NB4 (cell line): Measurements from ENCODE around the gene ADH1C.

ENCODE experiments used
- DNase-seq: peaks from one replicate; pipeline ENCODE4 v3.0.0; 2010; ENCODE audit warnings: low read depth
- H3K4me3 ChIP-seq: one replicate; pipeline ENCODE4 v1.5.1; 2011; ENCODE audit warnings: mild to moderate bottlenecking, low read depth, low read length, moderate library complexity
- CTCF ChIP-seq: IDR thresholded peaks from one replicate; pipeline ENCODE4 v1.5.1; 2012; ENCODE audit warnings: low read depth, low read length
- MAX ChIP-seq: IDR thresholded peaks from 2 replicates; pipeline ENCODE4 v1.6.1; 2011; ENCODE audit warnings: low read depth, low read length
- MYC ChIP-seq: IDR thresholded peaks from 2 replicates; pipeline ENCODE4 v1.6.1; 2011; ENCODE audit warnings: low read depth, low read length
- POLR2A ChIP-seq: IDR thresholded peaks from 2 replicates; pipeline ENCODE4 v1.6.1; 2011; ENCODE audit warnings: mild to moderate bottlenecking; ENCODE audit not compliant: insufficient read length; ENCODE audit errors: extremely low read depth

The ADH1C gene

GRCh38 chr4:99336553-99336952 lies 16.0 kb downstream of the ADH1C start:
- DNase-seq = no peak
- TF ChIP-seq POLR2A (no peak), CTCF (no peak), MYC (no peak), MAX (no peak)
- no peak overlapping the region for H3K4me3 ChIP-seq

- DNase-seq = no peak
- no peak overlapping the region for H3K4me3 ChIP-seq
- TF ChIP-seq MAX = no peak
Observed at GRCh38 chr4:99334880-99335279, 17.7 kb downstream of the ADH1C start.

- DNase-seq = no peak
- TF ChIP-seq MYC (no peak), MAX (no peak), POLR2A (no peak), CTCF (no peak)
Observed at GRCh38 chr4:99330648-99331047, 21.9 kb downstream of the ADH1C start.

GRCh38 chr4:99329876-99330275 lies 22.7 kb downstream of the ADH1C start:
- no peak overlapping the region for H3K4me3 ChIP-seq
- TF ChIP-seq POLR2A (no peak), MYC (no peak), CTCF (no peak), MAX (no peak)
- DNase-seq = no peak

More at GRCh38 chr4:99330648-99331047, 21.9 kb downstream of the ADH1C start:
- H3K4me3 ChIP-seq = no peak overlapping the region

GRCh38 chr4:99324979-99325378 lies 27.6 kb downstream of the ADH1C start:
- no peak for DNase-seq
- no peak overlapping the region for H3K4me3 ChIP-seq

GRCh38 chr4:99324361-99324760 lies 28.2 kb downstream of the ADH1C start:
- TF ChIP-seq MAX (no peak), POLR2A (no peak), CTCF (no peak), MYC (no peak)
- no peak for DNase-seq
- no peak overlapping the region for H3K4me3 ChIP-seq

More at GRCh38 chr4:99324979-99325378, 27.6 kb downstream of the ADH1C start:
- TF ChIP-seq CTCF (no peak), MAX (no peak), MYC (no peak), POLR2A (no peak)
